ENCODE results near the gene EPS8. TPM values are rescaled to one million over a fixed set of nuclear protein-coding genes. Genes with fewer than 3 reads are reported as not detected.

EPS8 gene
- polyA plus RNA-seq, 1 of the 3 experiments (the other 2 are of a cell fraction) = 19.8 TPM

GRCh38 chr12:15726878-15727150, 62.4 kb downstream of the EPS8 start:
- H3F3A ChIP-seq (replicated peaks; ENCODE audit: insufficient read depth) = peaks cover 24% of the 10 kb centered on the region
- H4K20me1 ChIP-seq (ENCODE audit: insufficient read depth) = no peaks in the 10 kb centered on the region
- H3K79me2 ChIP-seq (ENCODE audit: insufficient read depth) = peaks cover 84% of the 10 kb centered on the region
- H3K27ac ChIP-seq (ENCODE audit: low read depth in 2 of 2, low read length in 1 of 2) = peak overlapping the region in 1 of 2 experiments; percentile 86; a peak in 2 of 4 replicates
- H3K36me3 ChIP-seq (replicated peaks in 1 of 2; ENCODE audit: control insufficient read depth in 1 of 2, insufficient read depth in 2 of 2, low read length in 1 of 2) = peaks cover 0 to 3% of the 10 kb centered on the region in 2 experiments
- H3K4me1 ChIP-seq (ENCODE audit: control insufficient read depth in 1 of 2, insufficient read depth in 2 of 2, low read depth in 1 of 2, low read length in 1 of 2) = peaks cover 0 to 26% of the 10 kb centered on the region in 2 experiments; a peak in 2 of 4 replicates
- H3K9me3 ChIP-seq = peaks cover 8% of the 10 kb centered on the region; the same call in 1 of the 2 replicates
- no peak for TF ChIP-seq MEF2A (IDR thresholded peaks at IDR 0.05; ENCODE audit: borderline replicate concordance, low read depth)
- TF ChIP-seq NFIC (IDR thresholded peaks at IDR 0.05; ENCODE audit: borderline replicate concordance) = no peak
- TF ChIP-seq, protein P1, sequence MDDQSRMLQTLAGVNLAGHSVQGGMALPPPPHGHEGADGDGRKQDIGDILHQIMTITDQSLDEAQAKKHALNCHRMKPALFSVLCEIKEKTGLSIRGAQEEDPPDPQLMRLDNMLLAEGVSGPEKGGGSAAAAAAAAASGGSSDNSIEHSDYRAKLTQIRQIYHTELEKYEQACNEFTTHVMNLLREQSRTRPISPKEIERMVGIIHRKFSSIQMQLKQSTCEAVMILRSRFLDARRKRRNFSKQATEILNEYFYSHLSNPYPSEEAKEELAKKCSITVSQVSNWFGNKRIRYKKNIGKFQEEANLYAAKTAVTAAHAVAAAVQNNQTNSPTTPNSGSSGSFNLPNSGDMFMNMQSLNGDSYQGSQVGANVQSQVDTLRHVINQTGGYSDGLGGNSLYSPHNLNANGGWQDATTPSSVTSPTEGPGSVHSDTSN (IDR thresholded peaks at IDR 0.05) = no peak
- no peak for TF ChIP-seq RCOR1 (IDR thresholded peaks at IDR 0.05; ENCODE audit: low read length)
- TF ChIP-seq USF1 (IDR thresholded peaks at IDR 0.05; ENCODE audit: borderline replicate concordance, low read depth) = no peak
- TF ChIP-seq NRF1 (IDR thresholded peaks at IDR 0.05; ENCODE audit: low read depth, low read length) = no peak
- TF ChIP-seq ZBTB33 (IDR thresholded peaks at IDR 0.05; ENCODE audit: borderline replicate concordance, low read depth) = no peak
- TF ChIP-seq SMC3 (IDR thresholded peaks at IDR 0.05; ENCODE audit: low read depth, low read length) = no peak
- TF ChIP-seq USF2 (IDR thresholded peaks at IDR 0.05; ENCODE audit: borderline replicate concordance, low read depth, low read length) = no peak
- TF ChIP-seq RFX5 (IDR thresholded peaks at IDR 0.05; ENCODE audit: low read length) = no peak
- TF ChIP-seq TCF12 (IDR thresholded peaks at IDR 0.05) = no peak
- TF ChIP-seq YY1 (IDR thresholded peaks at IDR 0.05; ENCODE audit: low read depth) = no peak
- no peak for TF ChIP-seq FOXJ3 (CRISPR knock-in tag; IDR thresholded peaks at IDR 0.05)
- TF ChIP-seq RAD21 (IDR thresholded peaks at IDR 0.05; ENCODE audit: low read length) = no peak
- H3K9me2 ChIP-seq = no peaks in the 10 kb centered on the region
- H3K9ac ChIP-seq = peak overlapping the region; percentile 32; the same call in 1 of the 2 replicates
- no peaks in the 10 kb centered on the region for H3K27me3 ChIP-seq (ENCODE audit: insufficient read depth)
- ChIA-PET CTCF (no interaction called here), POLR2A (no interaction called here)
- DNase-seq = no peak
- H3K4me2 ChIP-seq = peak overlapping the region; percentile 23; the same call in 1 of the 2 replicates
- no peak overlapping the region for H2AFZ ChIP-seq (ENCODE audit: low read depth)
- H3K4me3 ChIP-seq (ENCODE audit: low read depth in 2 of 2, low read length in 1 of 2) = no peak overlapping the region

Data from SK-N-SH (cell line).